ENCODE measurements around the gene B4GALT2. TPM values are rescaled to one million over a fixed set of nuclear protein-coding genes. Genes with fewer than 3 reads are reported as not detected.

The B4GALT2 gene
- total and polyA plus RNA-seq, 10 of the 15 experiments (the other 5 are each of a cell fraction or from before 2014, with no cell fraction given) = 0.98 to 61.0 (median 23.4) TPM

DNA sequence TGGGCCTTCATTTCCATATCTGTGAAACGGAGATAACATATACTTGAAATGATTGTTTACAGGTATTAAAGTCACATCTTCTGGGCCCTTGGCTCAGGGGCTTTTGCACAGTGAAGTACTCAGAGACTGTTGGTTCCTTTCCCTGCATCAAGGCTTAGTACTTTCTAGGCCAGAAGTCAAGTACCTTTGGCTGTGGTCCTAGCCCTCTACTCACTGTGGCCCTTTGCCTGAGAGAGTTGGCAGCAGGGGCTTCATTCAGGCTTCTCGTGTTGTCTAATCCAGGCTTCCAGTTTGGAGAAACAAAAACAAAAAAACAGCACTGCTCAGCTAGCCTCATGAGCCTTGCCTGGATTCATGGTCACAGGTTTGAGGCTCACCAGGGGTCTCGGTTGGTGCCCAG is 17.3 kb upstream of the B4GALT2 start (continued):
- TF ChIP-seq, protein P1, sequence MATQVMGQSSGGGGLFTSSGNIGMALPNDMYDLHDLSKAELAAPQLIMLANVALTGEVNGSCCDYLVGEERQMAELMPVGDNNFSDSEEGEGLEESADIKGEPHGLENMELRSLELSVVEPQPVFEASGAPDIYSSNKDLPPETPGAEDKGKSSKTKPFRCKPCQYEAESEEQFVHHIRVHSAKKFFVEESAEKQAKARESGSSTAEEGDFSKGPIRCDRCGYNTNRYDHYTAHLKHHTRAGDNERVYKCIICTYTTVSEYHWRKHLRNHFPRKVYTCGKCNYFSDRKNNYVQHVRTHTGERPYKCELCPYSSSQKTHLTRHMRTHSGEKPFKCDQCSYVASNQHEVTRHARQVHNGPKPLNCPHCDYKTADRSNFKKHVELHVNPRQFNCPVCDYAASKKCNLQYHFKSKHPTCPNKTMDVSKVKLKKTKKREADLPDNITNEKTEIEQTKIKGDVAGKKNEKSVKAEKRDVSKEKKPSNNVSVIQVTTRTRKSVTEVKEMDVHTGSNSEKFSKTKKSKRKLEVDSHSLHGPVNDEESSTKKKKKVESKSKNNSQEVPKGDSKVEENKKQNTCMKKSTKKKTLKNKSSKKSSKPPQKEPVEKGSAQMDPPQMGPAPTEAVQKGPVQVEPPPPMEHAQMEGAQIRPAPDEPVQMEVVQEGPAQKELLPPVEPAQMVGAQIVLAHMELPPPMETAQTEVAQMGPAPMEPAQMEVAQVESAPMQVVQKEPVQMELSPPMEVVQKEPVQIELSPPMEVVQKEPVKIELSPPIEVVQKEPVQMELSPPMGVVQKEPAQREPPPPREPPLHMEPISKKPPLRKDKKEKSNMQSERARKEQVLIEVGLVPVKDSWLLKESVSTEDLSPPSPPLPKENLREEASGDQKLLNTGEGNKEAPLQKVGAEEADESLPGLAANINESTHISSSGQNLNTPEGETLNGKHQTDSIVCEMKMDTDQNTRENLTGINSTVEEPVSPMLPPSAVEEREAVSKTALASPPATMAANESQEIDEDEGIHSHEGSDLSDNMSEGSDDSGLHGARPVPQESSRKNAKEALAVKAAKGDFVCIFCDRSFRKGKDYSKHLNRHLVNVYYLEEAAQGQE (IDR thresholded peaks at IDR 0.05; ENCODE audit: low read depth, low read length) = no peak
- TF ChIP-seq, protein P2, sequence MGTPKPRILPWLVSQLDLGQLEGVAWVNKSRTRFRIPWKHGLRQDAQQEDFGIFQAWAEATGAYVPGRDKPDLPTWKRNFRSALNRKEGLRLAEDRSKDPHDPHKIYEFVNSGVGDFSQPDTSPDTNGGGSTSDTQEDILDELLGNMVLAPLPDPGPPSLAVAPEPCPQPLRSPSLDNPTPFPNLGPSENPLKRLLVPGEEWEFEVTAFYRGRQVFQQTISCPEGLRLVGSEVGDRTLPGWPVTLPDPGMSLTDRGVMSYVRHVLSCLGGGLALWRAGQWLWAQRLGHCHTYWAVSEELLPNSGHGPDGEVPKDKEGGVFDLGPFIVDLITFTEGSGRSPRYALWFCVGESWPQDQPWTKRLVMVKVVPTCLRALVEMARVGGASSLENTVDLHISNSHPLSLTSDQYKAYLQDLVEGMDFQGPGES (IDR thresholded peaks at IDR 0.05) = no peak
- TF ChIP-seq EED (IDR thresholded peaks at IDR 0.05; ENCODE audit: low read depth) = no peak
- no peak for TF ChIP-seq NRF1 (conservative IDR thresholded peaks at IDR 0.05; ENCODE audit: low read depth, low read length)
- TF ChIP-seq, protein P3, sequence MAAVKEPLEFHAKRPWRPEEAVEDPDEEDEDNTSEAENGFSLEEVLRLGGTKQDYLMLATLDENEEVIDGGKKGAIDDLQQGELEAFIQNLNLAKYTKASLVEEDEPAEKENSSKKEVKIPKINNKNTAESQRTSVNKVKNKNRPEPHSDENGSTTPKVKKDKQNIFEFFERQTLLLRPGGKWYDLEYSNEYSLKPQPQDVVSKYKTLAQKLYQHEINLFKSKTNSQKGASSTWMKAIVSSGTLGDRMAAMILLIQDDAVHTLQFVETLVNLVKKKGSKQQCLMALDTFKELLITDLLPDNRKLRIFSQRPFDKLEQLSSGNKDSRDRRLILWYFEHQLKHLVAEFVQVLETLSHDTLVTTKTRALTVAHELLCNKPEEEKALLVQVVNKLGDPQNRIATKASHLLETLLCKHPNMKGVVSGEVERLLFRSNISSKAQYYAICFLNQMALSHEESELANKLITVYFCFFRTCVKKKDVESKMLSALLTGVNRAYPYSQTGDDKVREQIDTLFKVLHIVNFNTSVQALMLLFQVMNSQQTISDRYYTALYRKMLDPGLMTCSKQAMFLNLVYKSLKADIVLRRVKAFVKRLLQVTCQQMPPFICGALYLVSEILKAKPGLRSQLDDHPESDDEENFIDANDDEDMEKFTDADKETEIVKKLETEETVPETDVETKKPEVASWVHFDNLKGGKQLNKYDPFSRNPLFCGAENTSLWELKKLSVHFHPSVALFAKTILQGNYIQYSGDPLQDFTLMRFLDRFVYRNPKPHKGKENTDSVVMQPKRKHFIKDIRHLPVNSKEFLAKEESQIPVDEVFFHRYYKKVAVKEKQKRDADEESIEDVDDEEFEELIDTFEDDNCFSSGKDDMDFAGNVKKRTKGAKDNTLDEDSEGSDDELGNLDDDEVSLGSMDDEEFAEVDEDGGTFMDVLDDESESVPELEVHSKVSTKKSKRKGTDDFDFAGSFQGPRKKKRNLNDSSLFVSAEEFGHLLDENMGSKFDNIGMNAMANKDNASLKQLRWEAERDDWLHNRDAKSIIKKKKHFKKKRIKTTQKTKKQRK (IDR thresholded peaks at IDR 0.05; ENCODE audit: low read depth, low read length) = no peak

All from GM12878 (cell line).